ENCODE results near the gene CDC37L1. TPM values are rescaled to one million over a fixed set of nuclear protein-coding genes. Genes with fewer than 3 reads are reported as not detected.

CDC37L1 gene
- total and polyA plus RNA-seq, 2 of the 8 experiments (the other 6 are each of a cell fraction or from before 2014, with no cell fraction given): 4.6 to 23.8 TPM

- Histone ChIP-seq H2BK12ac (ENCODE audit: low read depth, low read length) (no peak overlapping the region), H4K20me1 (replicated peaks in 1 of 2; ENCODE audit: control insufficient read depth in 1 of 2, insufficient read depth in 2 of 2, low read length in 2 of 2) (peaks cover 0 to 2% of the 10 kb centered on the region in 2 experiments), H3K18ac (ENCODE audit: extremely low read depth, low read length) (no peak overlapping the region), H3K79me1 (ENCODE audit: low read depth, low read length) (no peaks in the 10 kb centered on the region), H3K27me3 (replicated peaks in 1 of 4; ENCODE audit: control insufficient read depth in 3 of 4, extremely low read depth in 1 of 4, insufficient read depth in 3 of 4, low read length in 3 of 4) (no peaks in the 10 kb centered on the region), H4K8ac (ENCODE audit: extremely low read depth, insufficient read depth, low read length) (no peak overlapping the region), H3K4me1 (replicated peaks in 1 of 4; ENCODE audit: control insufficient read depth in 3 of 4, insufficient read depth in 4 of 4, low read length in 3 of 4) (no peaks in the 10 kb centered on the region), H3K4me3 (ENCODE audit: extremely low read depth in 1 of 4, insufficient read depth in 2 of 4, low read depth in 3 of 4, low read length in 4 of 4) (no peak overlapping the region), H3K56ac (replicated peaks; ENCODE audit: insufficient read length, low read depth, low read length) (no peak overlapping the region), H3K23ac (ENCODE audit: insufficient read length) (no peak overlapping the region), H3K79me2 (ENCODE audit: control insufficient read depth in 1 of 2, insufficient read depth in 2 of 2, low read length in 2 of 2) (peaks cover 0 to 10% of the 10 kb centered on the region in 2 experiments; a peak in 2 of 4 replicates), H3K27ac (ENCODE audit: low read depth, low read length) (no peak overlapping the region), H3K36me3 (ENCODE audit: control insufficient read depth in 2 of 4, insufficient read depth in 4 of 4, low read length in 3 of 4) (peaks cover 4 to 42% (median 12%) of the 10 kb centered on the region in 4 experiments), H3K9me3 (ENCODE audit: insufficient read depth in 2 of 2, low read depth in 1 of 2, low read length in 1 of 2) (no peaks in the 10 kb centered on the region), H3K14ac (ENCODE audit: insufficient read length) (no peak overlapping the region), H2BK15ac (ENCODE audit: low read length) (no peak overlapping the region), H3K23me2 (ENCODE audit: low read depth, low read length) (no peaks in the 10 kb centered on the region), H2AK5ac (ENCODE audit: low read depth, low read length) (no peak overlapping the region), H3K4ac (replicated peaks; ENCODE audit: insufficient read length, low read depth, low read length) (no peak overlapping the region), H2BK20ac (ENCODE audit: low read length) (no peak overlapping the region), H2BK120ac (replicated peaks; ENCODE audit: low read depth, low read length) (no peak overlapping the region), H4K91ac (replicated peaks; ENCODE audit: insufficient read length, low read length) (no peak overlapping the region), H3K9ac (replicated peaks in 1 of 4; ENCODE audit: extremely low read depth in 1 of 4, low read depth in 3 of 4, low read length in 3 of 4) (no peak overlapping the region), H4K5ac (ENCODE audit: insufficient read length, low read depth, low read length) (no peak overlapping the region), H2AFZ (ENCODE audit: low read length) (no peak overlapping the region), H2BK5ac (ENCODE audit: low read depth, low read length) (no peak overlapping the region), H3K4me2 (ENCODE audit: insufficient read depth in 1 of 2, low read depth in 2 of 2, low read length in 2 of 2) (no peak overlapping the region)
- CTCF ChIA-PET (ENCODE audit: partially characterized antibody): interaction anchor here (1.4 kb wide), 1 partner anchor 82 kb away, joined by 3 read pairs; no protein-coding TSS in a partner anchor
- POLR2A ChIA-PET (ENCODE audit: partially characterized antibody): interaction anchor here (1.3 kb wide), 1 partner anchor 9 kb away, joined by 4 read pairs; no protein-coding TSS in a partner anchor
- WGBS, 2 experiments (ENCODE audit: extremely low coverage in 1 of 2, insufficient coverage in 1 of 2, insufficient read length in 1 of 2, insufficient replicate concordance in 2 of 2, low coverage in 1 of 2, low lambda C conversion rate in 2 of 2, missing lambda C conversion rate in 1 of 2): 93% methylated on average over 1 of the region's 1 CpG; no CpG with 5 or more reads in 1 of the 2 experiments
- FAIRE-seq: no peak
- no peak for DNase-seq (ENCODE audit: low read depth in 1 of 2, low spot score in 2 of 2)
- no peak for TF ChIP-seq GABPA (IDR thresholded peaks at IDR 0.05; ENCODE audit: borderline replicate concordance, insufficient read depth, low read length)
- TF ChIP-seq CTBP2 (IDR thresholded peaks at IDR 0.05; ENCODE audit: borderline replicate concordance, insufficient read depth, insufficient read length, low read length): no peak
- TF ChIP-seq EZH2 (IDR thresholded peaks at IDR 0.05; ENCODE audit: low read depth, low read length, severe bottlenecking): no peak
- TF ChIP-seq CREB1 (IDR thresholded peaks at IDR 0.05): no peak
- no peak for TF ChIP-seq TAF7 (optimal IDR thresholded peaks at IDR 0.05; ENCODE audit: borderline replicate concordance, low read depth, low read length)
- no peak for TF ChIP-seq SIRT6 (IDR thresholded peaks at IDR 0.05; ENCODE audit: low read length)
- no peak for TF ChIP-seq SAP30 (IDR thresholded peaks at IDR 0.05; ENCODE audit: insufficient read depth, insufficient replicate concordance, low read length)
- TF ChIP-seq PHF8 (conservative IDR thresholded peaks at IDR 0.05; ENCODE audit: low read depth, low read length): no peak
- TF ChIP-seq USF2 (IDR thresholded peaks at IDR 0.05; ENCODE audit: low read length): no peak
- TF ChIP-seq TCF12 (IDR thresholded peaks at IDR 0.05; ENCODE audit: low read depth, low read length): no peak
- no peak for TF ChIP-seq ZNF274 (IDR thresholded peaks at IDR 0.05; ENCODE audit: borderline replicate concordance, extremely low read depth, low read length)
Measured at GRCh38 chr9:4686584-4686983, 7.2 kb downstream of the CDC37L1 start.
